Measurements from ENCODE around the gene PRKAG2.

PRKAG2 gene

GRCh38 chr7:151814400-151815009 lies 62.4 kb downstream of the PRKAG2 start:
- no peak for DNase-seq (ENCODE audit: low read depth)
- TF ChIP-seq CTCF (IDR thresholded peaks at IDR 0.05; ENCODE audit: low read depth, low read length, missing control alignments): no peak
- in situ Hi-C loops (cut with HindIII; ENCODE audit: low sequenced_read_pairs): no loop called here
- H3K4me3 ChIP-seq (ENCODE audit: low read depth, low read length): no peak overlapping the region

DNA sequence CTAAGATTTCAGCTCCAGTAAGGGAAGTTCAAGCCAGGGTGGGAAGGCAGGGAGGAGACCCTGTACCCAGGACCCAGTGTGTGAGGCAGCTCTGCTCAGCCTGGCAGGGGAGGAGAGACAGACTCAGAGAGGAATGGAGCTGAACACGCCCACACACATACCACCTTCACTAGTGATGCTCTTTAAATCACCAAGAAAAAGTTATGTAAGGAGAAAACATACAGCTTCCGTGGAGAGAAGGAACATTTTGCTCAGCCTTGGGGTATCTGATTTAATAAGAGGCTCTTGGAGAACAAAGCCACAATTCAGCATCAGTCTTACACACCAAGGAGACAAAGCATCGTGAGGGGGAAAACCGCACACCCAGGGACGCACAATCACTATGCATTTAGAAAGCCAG lies 62.9 kb downstream of the PRKAG2 start:
- in situ Hi-C loops (cut with HindIII; ENCODE audit: low sequenced_read_pairs): no loop called here
- TF ChIP-seq CTCF (IDR thresholded peaks at IDR 0.05; ENCODE audit: low read depth, low read length, missing control alignments): no peak
- DNase-seq (ENCODE audit: low read depth): no peak
- no peak overlapping the region for H3K4me3 ChIP-seq (ENCODE audit: low read depth, low read length)

GRCh38 chr7:151813445-151813844 lies 63.5 kb downstream of the PRKAG2 start:
- DNase-seq (ENCODE audit: low read depth): no peak
- no peak overlapping the region for H3K4me3 ChIP-seq (ENCODE audit: low read depth, low read length)
- TF ChIP-seq CTCF (IDR thresholded peaks at IDR 0.05; ENCODE audit: low read depth, low read length, missing control alignments): no peak
- in situ Hi-C loops (cut with HindIII; ENCODE audit: low sequenced_read_pairs): no loop called here

- no peak for TF ChIP-seq CTCF (IDR thresholded peaks at IDR 0.05; ENCODE audit: low read depth, low read length, missing control alignments)
- no peak for DNase-seq (ENCODE audit: low read depth)
- in situ Hi-C loops (cut with HindIII; ENCODE audit: low sequenced_read_pairs): no loop called here
- no peak overlapping the region for H3K4me3 ChIP-seq (ENCODE audit: low read depth, low read length)
These were observed 63.9 kb downstream of the PRKAG2 start for GRCh38 chr7:151812967-151813366.

DNA sequence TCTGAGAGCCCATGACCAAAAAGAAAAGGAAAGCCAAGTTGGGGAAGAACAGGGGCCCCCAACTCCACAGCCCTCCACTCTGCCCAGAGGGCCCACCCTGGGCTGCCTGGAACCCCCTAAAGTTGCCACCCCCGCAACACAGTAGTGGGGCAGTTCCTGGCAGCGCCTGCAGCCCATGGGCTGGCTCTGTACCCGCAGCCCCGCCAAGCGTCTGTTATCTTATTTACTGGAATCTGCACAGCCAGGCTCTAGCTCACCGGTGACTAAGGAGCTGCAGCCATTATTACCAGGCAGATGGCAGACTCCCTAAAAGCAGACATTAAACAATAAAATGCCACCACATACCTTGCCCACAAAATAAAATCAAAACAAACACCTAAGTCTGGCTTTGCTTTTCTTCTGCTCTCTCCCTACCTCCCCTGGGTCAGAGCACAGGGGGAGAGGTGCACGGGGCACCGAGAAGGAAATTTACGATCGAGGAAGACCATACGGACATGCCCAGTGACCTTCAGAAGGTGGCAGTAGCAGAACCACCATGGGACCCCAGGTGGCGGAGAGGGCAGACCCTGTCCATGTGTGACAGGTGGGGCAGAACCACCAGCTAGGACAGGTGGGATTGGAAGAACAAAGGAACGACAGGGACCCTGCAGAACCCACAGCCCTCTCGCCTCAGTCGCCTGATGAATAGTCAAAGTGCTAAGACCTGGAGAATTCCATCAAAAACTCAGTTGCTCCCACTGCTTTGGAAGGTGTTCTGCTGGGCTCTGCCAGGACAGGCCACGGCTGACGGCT lies 66.3 kb downstream of the PRKAG2 start:
- no peak for DNase-seq (ENCODE audit: low read depth)
- TF ChIP-seq CTCF (IDR thresholded peaks at IDR 0.05; ENCODE audit: low read depth, low read length, missing control alignments): no peak
- in situ Hi-C loops (cut with HindIII; ENCODE audit: low sequenced_read_pairs): no loop called here
- H3K4me3 ChIP-seq (ENCODE audit: low read depth, low read length): no peak overlapping the region

- no peak overlapping the region for H3K4me3 ChIP-seq (ENCODE audit: low read depth, low read length)
- in situ Hi-C loops (cut with HindIII; ENCODE audit: low sequenced_read_pairs): no loop called here
- TF ChIP-seq CTCF (IDR thresholded peaks at IDR 0.05; ENCODE audit: low read depth, low read length, missing control alignments): no peak
- DNase-seq (ENCODE audit: low read depth): no peak
These were observed 67.1 kb downstream of the PRKAG2 start for GRCh38 chr7:151809864-151810170.
